Natural killer cell (primary cell): ENCODE data around the gene SEMA6A. TPM values are rescaled to one million over a fixed set of nuclear protein-coding genes. Genes with fewer than 3 reads are reported as not detected.

Experiments used
- ATAC-seq, 3 donors: fragments of 150-1000 bp in 2 of 3; fragments of 200-7000 bp in 1 of 3; cut with Tn5 transposase; 1 replicate in 1 of 3; 2 replicates in 2 of 3; pipeline ENCODE4 v1.10.0; 2021; ENCODE audit warnings: mild to moderate bottlenecking in 2 of 3, moderate library complexity in 2 of 3
- DNase-seq, 2 donors: peaks; one replicate each; pipeline versions ENCODE4 v3.0.0 to v3.0.0-alpha.2; 2013 to 2021; ENCODE audit warnings: mixed read lengths in 1 of 2
- H3K27ac ChIP-seq: one replicate; pipeline ENCODE4 v1.5.1; 2013; ENCODE audit warnings: mild to moderate bottlenecking, low read length
- H3K27me3 ChIP-seq: one replicate; pipeline ENCODE4 v1.6.1; 2013; ENCODE audit warnings: low read length; ENCODE audit not compliant: control insufficient read depth, insufficient read depth
- H3K36me3 ChIP-seq: one replicate; pipeline ENCODE4 v1.6.1; 2013; ENCODE audit warnings: low read length; ENCODE audit not compliant: control insufficient read depth, insufficient read depth
- H3K4me1 ChIP-seq: one replicate; pipeline ENCODE4 v1.6.1; 2013; ENCODE audit warnings: low read length; ENCODE audit not compliant: control insufficient read depth, insufficient read depth
- H3K4me3 ChIP-seq: one replicate; pipeline ENCODE4 v1.5.1; 2013; ENCODE audit warnings: low read length
- H3K9me3 ChIP-seq: one replicate; pipeline ENCODE4 v1.6.1; 2013; ENCODE audit warnings: low read length; ENCODE audit not compliant: control insufficient read depth, insufficient read depth
- H3K27ac Mint-ChIP-seq, 2 donors: one replicate each; pipeline ENCODE4 v1.8.0; 2022; ENCODE audit warnings: mild to moderate bottlenecking in 2 of 2, mixed read lengths in 2 of 2, moderate library complexity in 1 of 2
- H3K27me3 Mint-ChIP-seq, 2 donors: one replicate each; pipeline ENCODE4 v1.8.0; 2022; ENCODE audit warnings: low read depth in 2 of 2, mixed read lengths in 2 of 2
- H3K36me3 Mint-ChIP-seq: one replicate; pipeline ENCODE4 v1.8.0; 2022; ENCODE audit warnings: mixed read lengths
- H3K4me1 Mint-ChIP-seq, 2 donors: one replicate each; pipeline ENCODE4 v1.8.0; 2022; ENCODE audit warnings: mixed read lengths in 2 of 2
- H3K4me3 Mint-ChIP-seq: one replicate; pipeline ENCODE4 v1.8.0; 2022; ENCODE audit warnings: mild to moderate bottlenecking, moderate library complexity, mixed read lengths
- H3K9me3 Mint-ChIP-seq, 2 donors: one replicate each; pipeline ENCODE4 v1.8.0; 2022; ENCODE audit warnings: mixed read lengths in 2 of 2
- WGBS: methylation state at CpG from one replicate; pipeline ENCODE4 v1.1.7; 2013; ENCODE audit warnings: missing lambda C conversion rate; ENCODE audit not compliant: insufficient coverage; 5-methylcytosine and 5-hydroxymethylcytosine counted together
- intact Hi-C: fragments of 100-400 bp; cut with micrococcal nuclease; formaldehyde crosslinking; loops from one replicate; pipeline ENCODE4 v1.14.2; 2022
- total RNA-seq, 4 donors: library from RNA; stranded (reverse); fragments of 120-200 nt in 1 of 4; gene quantifications; one replicate each; pipeline versions ENCODE4 v1.2.3 to v1.2.4, GENCODE V29; 2013 to 2022
- TF ChIP-seq, protein P1 (sequence below): fragments of 200-600 bp; IDR thresholded peaks from one replicate; pipeline ENCODE4 v1.8.0; 2022; ENCODE audit warnings: antibody characterized with exemption

The SEMA6A gene
- total RNA-seq, 3 donors from 2014 or later (not counting 1 experiment from before 2014, with no cell fraction given): not detected

GRCh38 chr5:116401576-116401975, 173.0 kb downstream of the SEMA6A start:
- no peak for ATAC-seq
- Mint-ChIP-seq H3K4me1 (no peaks in the 10 kb centered on the region), H3K9me3 (no peaks in the 10 kb centered on the region), H3K36me3 (no peaks in the 10 kb centered on the region), H3K27ac (no peak overlapping the region), H3K27me3 (no peaks in the 10 kb centered on the region), H3K4me3 (no peak overlapping the region)
- H3K36me3 ChIP-seq: no peaks in the 10 kb centered on the region
- H3K27me3 ChIP-seq: no peaks in the 10 kb centered on the region
- no peak for DNase-seq
- intact Hi-C loops: no loop called here
- H3K27ac ChIP-seq: no peak overlapping the region
- WGBS: 92% methylated on average over 10 of the region's 10 CpGs
- no peaks in the 10 kb centered on the region for H3K4me1 ChIP-seq
- H3K9me3 ChIP-seq: no peaks in the 10 kb centered on the region
- TF ChIP-seq, protein P1, sequence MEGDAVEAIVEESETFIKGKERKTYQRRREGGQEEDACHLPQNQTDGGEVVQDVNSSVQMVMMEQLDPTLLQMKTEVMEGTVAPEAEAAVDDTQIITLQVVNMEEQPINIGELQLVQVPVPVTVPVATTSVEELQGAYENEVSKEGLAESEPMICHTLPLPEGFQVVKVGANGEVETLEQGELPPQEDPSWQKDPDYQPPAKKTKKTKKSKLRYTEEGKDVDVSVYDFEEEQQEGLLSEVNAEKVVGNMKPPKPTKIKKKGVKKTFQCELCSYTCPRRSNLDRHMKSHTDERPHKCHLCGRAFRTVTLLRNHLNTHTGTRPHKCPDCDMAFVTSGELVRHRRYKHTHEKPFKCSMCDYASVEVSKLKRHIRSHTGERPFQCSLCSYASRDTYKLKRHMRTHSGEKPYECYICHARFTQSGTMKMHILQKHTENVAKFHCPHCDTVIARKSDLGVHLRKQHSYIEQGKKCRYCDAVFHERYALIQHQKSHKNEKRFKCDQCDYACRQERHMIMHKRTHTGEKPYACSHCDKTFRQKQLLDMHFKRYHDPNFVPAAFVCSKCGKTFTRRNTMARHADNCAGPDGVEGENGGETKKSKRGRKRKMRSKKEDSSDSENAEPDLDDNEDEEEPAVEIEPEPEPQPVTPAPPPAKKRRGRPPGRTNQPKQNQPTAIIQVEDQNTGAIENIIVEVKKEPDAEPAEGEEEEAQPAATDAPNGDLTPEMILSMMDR: no peak
- no peak overlapping the region for H3K4me3 ChIP-seq

GRCh38 chr5:116396476-116397099, 178.0 kb downstream of the SEMA6A start:
- Mint-ChIP-seq H3K27me3 (no peaks in the 10 kb centered on the region), H3K4me1 (no peaks in the 10 kb centered on the region), H3K9me3 (peaks cover 0 to 3% of the 10 kb centered on the region in 2 donors), H3K4me3 (no peak overlapping the region), H3K27ac (no peak overlapping the region), H3K36me3 (no peaks in the 10 kb centered on the region)
- Histone ChIP-seq H3K4me3 (no peak overlapping the region), H3K9me3 (peaks cover 3% of the 10 kb centered on the region), H3K27ac (no peak overlapping the region), H3K27me3 (no peaks in the 10 kb centered on the region), H3K4me1 (no peaks in the 10 kb centered on the region), H3K36me3 (no peaks in the 10 kb centered on the region)
- intact Hi-C loops: no loop called here
- ATAC-seq (no peak), DNase-seq (no peak)
- WGBS: 94% methylated on average over 2 of the region's 2 CpGs
- TF ChIP-seq, protein P1: no peak

GRCh38 chr5:116395631-116396203, 178.9 kb downstream of the SEMA6A start:
- H3K36me3 ChIP-seq: no peaks in the 10 kb centered on the region
- peaks cover 3% of the 10 kb centered on the region for H3K9me3 ChIP-seq
- H3K27ac ChIP-seq: no peak overlapping the region
- H3K4me3 ChIP-seq: no peak overlapping the region
- H3K4me1 ChIP-seq: no peaks in the 10 kb centered on the region
- H3K27me3 ChIP-seq: no peaks in the 10 kb centered on the region
- TF ChIP-seq, protein P1: no peak
- DNase-seq (no peak), ATAC-seq (no peak)
- Mint-ChIP-seq H3K27ac (no peak overlapping the region), H3K4me3 (no peak overlapping the region), H3K36me3 (no peaks in the 10 kb centered on the region), H3K9me3 (peaks cover 0 to 5% of the 10 kb centered on the region in 2 donors), H3K27me3 (no peaks in the 10 kb centered on the region), H3K4me1 (no peaks in the 10 kb centered on the region)
- intact Hi-C loops: no loop called here
- 90% methylated on average over 4 of the region's 4 CpGs for WGBS

DNA sequence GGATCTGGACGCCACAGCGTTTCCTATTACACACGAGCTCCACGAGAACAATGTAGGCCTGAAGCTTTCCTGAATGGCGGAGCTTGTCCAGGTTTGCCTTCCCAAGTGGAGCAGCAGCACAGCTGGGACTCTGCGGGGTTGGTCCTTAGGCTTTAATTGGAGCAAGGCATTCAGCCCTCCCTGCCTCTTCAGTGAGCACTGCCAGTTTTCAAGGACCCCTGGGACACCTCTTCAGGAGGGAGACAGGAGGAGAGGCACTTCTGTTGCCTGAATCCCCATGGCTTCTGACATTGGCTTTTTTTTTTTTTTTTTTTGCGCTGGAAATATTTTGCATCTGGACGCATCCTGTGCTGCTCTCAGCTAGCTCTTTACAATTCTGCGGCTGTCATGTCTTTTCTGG, 179.4 kb downstream of the SEMA6A start:
- Mint-ChIP-seq H3K27me3 (no peaks in the 10 kb centered on the region), H3K4me3 (no peak overlapping the region), H3K4me1 (no peaks in the 10 kb centered on the region), H3K9me3 (peaks cover 0 to 5% of the 10 kb centered on the region in 2 donors), H3K27ac (no peak overlapping the region), H3K36me3 (no peaks in the 10 kb centered on the region)
- Histone ChIP-seq H3K9me3 (peaks cover 3% of the 10 kb centered on the region), H3K4me1 (no peaks in the 10 kb centered on the region), H3K36me3 (no peaks in the 10 kb centered on the region), H3K27ac (no peak overlapping the region), H3K4me3 (no peak overlapping the region), H3K27me3 (no peaks in the 10 kb centered on the region)
- DNase-seq (no peak), ATAC-seq (no peak)
- WGBS: 97% methylated on average over 8 of the region's 9 CpGs
- TF ChIP-seq, protein P1: no peak
- intact Hi-C loops: no loop called here
